Measurements from ENCODE around the gene TAF3.

Gene TAF3

GRCh38 chr10:8041284-8041991 is 223.1 kb downstream of the TAF3 start:
- no peak for DNase-seq (ENCODE audit: low read depth, low spot score)
- no peak overlapping the region for H3K4me3 ChIP-seq (ENCODE audit: insufficient read length, low read depth)
- H3K27me3 ChIP-seq (ENCODE audit: insufficient read depth, insufficient read length): peaks cover 99% of the 10 kb centered on the region
- H3K4me1 ChIP-seq (ENCODE audit: insufficient read depth, insufficient read length): peaks cover 11% of the 10 kb centered on the region
- H3K9ac ChIP-seq (ENCODE audit: insufficient read length, low read depth): no peak overlapping the region
- H3K9me3 ChIP-seq (ENCODE audit: insufficient read depth, low read length): no peaks in the 10 kb centered on the region
- H3K36me3 ChIP-seq (ENCODE audit: insufficient read depth, insufficient read length, low read length): no peaks in the 10 kb centered on the region
- TF ChIP-seq SUZ12 (IDR thresholded peaks at IDR 0.05; ENCODE audit: extremely low read depth, insufficient read depth, insufficient read length) (no peak), ZNF274 (IDR thresholded peaks at IDR 0.05; ENCODE audit: low read depth, low read length) (no peak), YY1 (IDR thresholded peaks at IDR 0.05; ENCODE audit: insufficient read depth, insufficient read length) (no peak)

- Histone ChIP-seq H3K4me3 (ENCODE audit: insufficient read length, low read depth) (no peak overlapping the region), H3K9ac (ENCODE audit: insufficient read length, low read depth) (no peak overlapping the region), H3K36me3 (ENCODE audit: insufficient read depth, insufficient read length, low read length) (no peaks in the 10 kb centered on the region), H3K9me3 (ENCODE audit: insufficient read depth, low read length) (no peaks in the 10 kb centered on the region), H3K27me3 (ENCODE audit: insufficient read depth, insufficient read length) (peaks cover 99% of the 10 kb centered on the region), H3K4me1 (ENCODE audit: insufficient read depth, insufficient read length) (peaks cover 15% of the 10 kb centered on the region)
- TF ChIP-seq ZNF274 (IDR thresholded peaks at IDR 0.05; ENCODE audit: low read depth, low read length) (no peak), SUZ12 (IDR thresholded peaks at IDR 0.05; ENCODE audit: extremely low read depth, insufficient read depth, insufficient read length) (no peak), YY1 (IDR thresholded peaks at IDR 0.05; ENCODE audit: insufficient read depth, insufficient read length) (no peak)
- DNase-seq (ENCODE audit: low read depth, low spot score): no peak
Observed at GRCh38 chr10:8041992-8042720, 223.9 kb downstream of the TAF3 start.

GRCh38 chr10:8042721-8043568 is 224.6 kb downstream of the TAF3 start:
- peaks cover 100% of the 10 kb centered on the region for H3K27me3 ChIP-seq (ENCODE audit: insufficient read depth, insufficient read length)
- no peaks in the 10 kb centered on the region for H3K9me3 ChIP-seq (ENCODE audit: insufficient read depth, low read length)
- DNase-seq (ENCODE audit: low read depth, low spot score): no peak
- H3K9ac ChIP-seq (ENCODE audit: insufficient read length, low read depth): peak overlapping the region; percentile 21
- no peak overlapping the region for H3K4me3 ChIP-seq (ENCODE audit: insufficient read length, low read depth)
- TF ChIP-seq ZNF274 (IDR thresholded peaks at IDR 0.05; ENCODE audit: low read depth, low read length) (no peak), SUZ12 (IDR thresholded peaks at IDR 0.05; ENCODE audit: extremely low read depth, insufficient read depth, insufficient read length) (peak; percentile 72)
- H3K36me3 ChIP-seq (ENCODE audit: insufficient read depth, insufficient read length, low read length): no peaks in the 10 kb centered on the region
- H3K4me1 ChIP-seq (ENCODE audit: insufficient read depth, insufficient read length): peaks cover 20% of the 10 kb centered on the region

GRCh38 chr10:8043569-8044306 is 225.4 kb downstream of the TAF3 start:
- Histone ChIP-seq H3K9me3 (ENCODE audit: insufficient read depth, low read length) (no peaks in the 10 kb centered on the region), H3K4me3 (ENCODE audit: insufficient read length, low read depth) (no peak overlapping the region), H3K4me1 (ENCODE audit: insufficient read depth, insufficient read length) (peaks cover 20% of the 10 kb centered on the region), H3K9ac (ENCODE audit: insufficient read length, low read depth) (no peak overlapping the region), H3K36me3 (ENCODE audit: insufficient read depth, insufficient read length, low read length) (no peaks in the 10 kb centered on the region), H3K27me3 (ENCODE audit: insufficient read depth, insufficient read length) (peaks cover 100% of the 10 kb centered on the region)
- TF ChIP-seq YY1 (IDR thresholded peaks at IDR 0.05; ENCODE audit: insufficient read depth, insufficient read length): no peak
- no peak for TF ChIP-seq ZNF274 (IDR thresholded peaks at IDR 0.05; ENCODE audit: low read depth, low read length)
- no peak for TF ChIP-seq SUZ12 (IDR thresholded peaks at IDR 0.05; ENCODE audit: extremely low read depth, insufficient read depth, insufficient read length)
- DNase-seq (ENCODE audit: low read depth, low spot score): no peak

- no peak overlapping the region for H3K4me3 ChIP-seq (ENCODE audit: insufficient read length, low read depth)
- H3K9me3 ChIP-seq (ENCODE audit: insufficient read depth, low read length): no peaks in the 10 kb centered on the region
Observed at GRCh38 chr10:8044331-8044907, 226.1 kb downstream of the TAF3 start.

GRCh38 chr10:8044908-8045725 is 226.8 kb downstream of the TAF3 start:
- peak overlapping the region; percentile 36 for H3K9ac ChIP-seq (ENCODE audit: insufficient read length, low read depth)
- peaks cover 96% of the 10 kb centered on the region for H3K27me3 ChIP-seq (ENCODE audit: insufficient read depth, insufficient read length)

More at GRCh38 chr10:8044331-8044907, 226.1 kb downstream of the TAF3 start:
- DNase-seq (ENCODE audit: low read depth, low spot score): no peak
- peaks cover 20% of the 10 kb centered on the region for H3K4me1 ChIP-seq (ENCODE audit: insufficient read depth, insufficient read length)
- no peak overlapping the region for H3K9ac ChIP-seq (ENCODE audit: insufficient read length, low read depth)
- H3K36me3 ChIP-seq (ENCODE audit: insufficient read depth, insufficient read length, low read length): no peaks in the 10 kb centered on the region
- TF ChIP-seq SUZ12 (IDR thresholded peaks at IDR 0.05; ENCODE audit: extremely low read depth, insufficient read depth, insufficient read length): no peak
- TF ChIP-seq YY1 (IDR thresholded peaks at IDR 0.05; ENCODE audit: insufficient read depth, insufficient read length): no peak
- TF ChIP-seq ZNF274 (IDR thresholded peaks at IDR 0.05; ENCODE audit: low read depth, low read length): no peak
- peaks cover 100% of the 10 kb centered on the region for H3K27me3 ChIP-seq (ENCODE audit: insufficient read depth, insufficient read length)

More at GRCh38 chr10:8044908-8045725, 226.8 kb downstream of the TAF3 start:
- TF ChIP-seq SUZ12 (IDR thresholded peaks at IDR 0.05; ENCODE audit: extremely low read depth, insufficient read depth, insufficient read length): peak; percentile 38
- no peak for TF ChIP-seq YY1 (IDR thresholded peaks at IDR 0.05; ENCODE audit: insufficient read depth, insufficient read length)
- peak overlapping the region; percentile 19 for H3K4me3 ChIP-seq (ENCODE audit: insufficient read length, low read depth)
- peaks cover 20% of the 10 kb centered on the region for H3K4me1 ChIP-seq (ENCODE audit: insufficient read depth, insufficient read length)
- DNase-seq (ENCODE audit: low read depth, low spot score): no peak
- no peaks in the 10 kb centered on the region for H3K36me3 ChIP-seq (ENCODE audit: insufficient read depth, insufficient read length, low read length)
- no peaks in the 10 kb centered on the region for H3K9me3 ChIP-seq (ENCODE audit: insufficient read depth, low read length)

Measured in NT2/D1 (cell line).